K562 (cell line): ENCODE measurements around the gene ANKRD36B. TPM values are rescaled to one million over a fixed set of nuclear protein-coding genes. Genes with fewer than 3 reads are reported as not detected.
"Not testable (repeated sequence)": the region's sequence is repeated elsewhere in the genome, so short reads cannot be mapped to it uniquely, and the experiment has no call there.

ENCODE experiments used
- ATAC-seq: fragments of 200-7000 bp; cut with Tn5 transposase; 3 replicates; pipeline ENCODE4 v1.9.1; 2020; ENCODE audit warnings: moderate library complexity
- Bru-seq: library from RNA; stranded (reverse); fragments of 400-500 nt; gene quantifications from one replicate; lab custom pipeline; 2021; lab: Mats Ljungman, UMichigan
- BruChase-seq, 2 experiments: library from RNA; stranded (reverse); fragments of 400-500 nt; gene quantifications; one replicate each; lab custom pipeline; 2021; lab: Mats Ljungman, UMichigan
- BruUV-seq: library from RNA; stranded (reverse); fragments of 400-500 nt; replicated peaks from 2 replicates; lab custom pipeline; 2021; lab: Mats Ljungman, UMichigan
- CTCF ChIA-PET: fragments of 300-600 bp; formaldehyde crosslinking; extraction: SDS; loops from one replicate; lab custom pipeline; 2021; ENCODE audit warnings: low intra/inter-chr PET ratio; lab: Yijun Ruan, JAX
- POLR2A ChIA-PET: fragments of 300-600, 350-650 bp; sonication (Branson Sonifier 250); formaldehyde crosslinking; extraction: SDS; loops from one replicate; lab custom pipeline; 2021; ENCODE audit warnings: antibody characterized with exemption, inconsistent platforms; lab: Yijun Ruan, JAX
- DNase-seq, 4 experiments: peaks; one replicate each; pipeline versions ENCODE4 v3.0.0 to v3.0.0-alpha.2; 2011 to 2018; ENCODE audit warnings: low spot score in 3 of 4, mixed read lengths in 3 of 4; ENCODE audit errors: extremely low read depth in 1 of 4
- FAIRE-seq: peaks from 2 replicates; lab custom pipeline; 2011; peaks lifted over from hg19 to GRCh38; lab: Jason Lieb, UNC
- H2AFZ ChIP-seq: 2 replicates; pipeline ENCODE4 v1.6.0; 2011; ENCODE audit warnings: low read depth, low read length, control low read depth, inconsistent platforms
- H3K27ac ChIP-seq: fragments of 200-600 bp; 3 replicates; pipeline ENCODE4 v1.8.0; 2011; ENCODE audit warnings: low read depth, mild to moderate bottlenecking, control low read depth, inconsistent platforms, low read length, moderate library complexity, mixed read lengths; ENCODE audit errors: extremely low read depth
- H3K27me3 ChIP-seq, 2 experiments: fragments of 300-600 bp in 1 of 2; 2 replicates in 1 of 2; 3 replicates in 1 of 2; pipeline versions ENCODE4 v1.6.0 to v1.8.0; 2011; ENCODE audit warnings: inconsistent platforms in 2 of 2, low read length in 2 of 2, mild to moderate bottlenecking in 1 of 2, mixed read lengths in 1 of 2, moderate library complexity in 1 of 2; ENCODE audit not compliant: control insufficient read depth in 2 of 2, insufficient read depth in 2 of 2
- H3K36me3 ChIP-seq: fragments of 300-600 bp; 3 replicates; pipeline ENCODE4 v1.8.0; 2011; ENCODE audit warnings: mild to moderate bottlenecking, low read length, inconsistent platforms; ENCODE audit not compliant: control insufficient read depth, insufficient read depth
- H3K4me1 ChIP-seq, 2 experiments: fragments of 200-600 bp in 1 of 2; replicated peaks in 1 of 2; 2 replicates in 1 of 2; 3 replicates in 1 of 2; pipeline versions ENCODE4 v1.5.1 to v1.8.0; 2011; ENCODE audit warnings: inconsistent platforms in 2 of 2, low read length in 2 of 2, mild to moderate bottlenecking in 1 of 2, mixed read lengths in 1 of 2, moderate library complexity in 1 of 2; ENCODE audit not compliant: control insufficient read depth in 2 of 2, insufficient read depth in 2 of 2
- H3K4me2 ChIP-seq: 2 replicates; pipeline ENCODE4 v1.6.1; 2011; ENCODE audit warnings: low read length, control low read depth, inconsistent platforms, mixed read lengths; ENCODE audit not compliant: insufficient read depth
- H3K4me3 ChIP-seq: fragments of 200-600 bp; sonication (generic), shearing (Covaris generic); 2 replicates; pipeline ENCODE4 v1.5.1; 2016; ENCODE audit warnings: control low read depth, inconsistent platforms
- H3K79me2 ChIP-seq: fragments of 200-600 bp; 3 replicates; pipeline ENCODE4 v1.8.0; 2011; ENCODE audit warnings: low read length, inconsistent platforms; ENCODE audit not compliant: control insufficient read depth, insufficient read depth
- H3K9ac ChIP-seq, 2 experiments: 2 replicates each; pipeline versions ENCODE4 v1.6.0 to v1.6.1; 2011; ENCODE audit warnings: low read depth in 2 of 2, low read length in 2 of 2, control low read depth in 1 of 2, inconsistent platforms in 1 of 2, mild to moderate bottlenecking in 1 of 2, mixed read lengths in 1 of 2; ENCODE audit not compliant: insufficient read depth in 1 of 2
- H3K9me1 ChIP-seq: one replicate; pipeline ENCODE4 v1.6.0; 2011; ENCODE audit warnings: inconsistent platforms, mild to moderate bottlenecking, low read length, moderate library complexity; ENCODE audit not compliant: control insufficient read depth, insufficient read depth
- H3K9me3 ChIP-seq: replicated peaks from 2 replicates; pipeline ENCODE4 v1.5.1; 2011; ENCODE audit warnings: low read depth, low read length, inconsistent platforms; ENCODE audit not compliant: control insufficient read depth, insufficient read depth
- H4K20me1 ChIP-seq: replicated peaks from 2 replicates; pipeline ENCODE4 v1.6.1; 2011; ENCODE audit warnings: low read length, inconsistent platforms, mixed read lengths; ENCODE audit not compliant: control insufficient read depth, insufficient read depth
- ATF7 ChIP-seq: fragments of 450-650 bp; IDR thresholded peaks from 2 replicates; pipeline ENCODE4 v1.7.1; 2014; ENCODE audit warnings: mild to moderate bottlenecking, moderate library complexity
- CXXC5 ChIP-seq: fragments of 250-450 bp; sonication (Bioruptor Pico); IDR thresholded peaks from 2 replicates; pipeline ENCODE4 v1.8.0; 2022; ENCODE audit warnings: inconsistent platforms, mild to moderate bottlenecking, moderate library complexity
- HDAC1 ChIP-seq, 2 experiments: fragments of 450-650 bp; IDR thresholded peaks; 2 replicates each; pipeline ENCODE4 v1.6.1; 2016 to 2017; ENCODE audit warnings: inconsistent platforms in 1 of 2, mild to moderate bottlenecking in 1 of 2, moderate library complexity in 1 of 2
- HNRNPLL ChIP-seq: fragments of 200-400 bp; formaldehyde crosslinking; IDR thresholded peaks from 2 replicates; pipeline ENCODE4 v1.6.1; 2017; ENCODE audit warnings: low read length, low read depth, mild to moderate bottlenecking; ENCODE audit not compliant: poor library complexity, severe bottlenecking
- MEIS2 ChIP-seq: fragments of 450-650 bp; IDR thresholded peaks from 2 replicates; pipeline ENCODE4 v1.6.1; 2014; ENCODE audit warnings: mild to moderate bottlenecking; ENCODE audit not compliant: partially characterized antibody
- NONO ChIP-seq, 2 experiments: fragments of 200-400 bp in 1 of 2; fragments of 450-650 bp in 1 of 2; formaldehyde crosslinking in 1 of 2; IDR thresholded peaks; 2 replicates each; pipeline ENCODE4 v1.6.1; 2017; ENCODE audit warnings: low read depth in 2 of 2, mild to moderate bottlenecking in 2 of 2, moderate library complexity in 2 of 2, low read length in 1 of 2
- NRF1 ChIP-seq, 2 experiments: fragments of 450-650 bp; IDR thresholded peaks in 1 of 2; conservative IDR thresholded peaks in 1 of 2; 2 replicates each; pipeline ENCODE4 v1.6.1; 2014; ENCODE audit warnings: mild to moderate bottlenecking in 2 of 2
- WGBS: fragments of 100-300 bp; shearing (Covaris generic); methylation state at CpG from one replicate; pipeline ENCODE4 v1.1.6; 2016; ENCODE audit warnings: low coverage, mixed read lengths; ENCODE audit not compliant: insufficient coverage; ENCODE audit errors: missing lambda C conversion rate; 5-methylcytosine and 5-hydroxymethylcytosine counted together
- in situ Hi-C: fragments of 300-500 bp; cut with MboI; formaldehyde crosslinking; loops from 4 replicates; pipeline ENCODE4 v1.15.0; 2018; ENCODE audit warnings: inconsistent platforms, mixed read lengths
- intact Hi-C: fragments of 100-400 bp; cut with micrococcal nuclease; formaldehyde crosslinking; loops from 2 replicates; pipeline ENCODE4 v1.14.2; 2022
- long read RNA-seq, 3 experiments: library from polyadenylated mRNA in 2 of 3; library from RNA in 1 of 3; unstranded in 2 of 3; stranded (forward) in 1 of 3; transcript quantifications; one replicate each; pipeline ENCODE4 v2.0.0, GENCODE V29; 2019 to 2022
- polyA minus RNA-seq, 3 experiments: library from RNA; depleted of rRNA, polyadenylated mRNA; stranded (reverse); fragments of >200 nt; gene quantifications; 2 replicates each; pipeline ENCODE4 v1.2.3, GENCODE V29; 2011
- polyA plus RNA-seq, 8 experiments: library from polyadenylated mRNA; depleted of rRNA in 4 of 8; stranded (reverse) in 5 of 8; unstranded in 3 of 8; fragments of >200 nt; fragmentation: Nextera tagmentation in 2 of 8; fragmentation: Illumina TruSeq in 1 of 8; extraction: Ambion mirVana in 2 of 8; extraction: Trizol in 1 of 8; gene quantifications; 2 replicates each; pipeline versions ENCODE4 v1.2.1 to v1.2.3, GENCODE V29; 2011 to 2014; ENCODE audit warnings: inconsistent platforms in 1 of 8, missing spikeins in 1 of 8
- total RNA-seq, 7 experiments: library from RNA; depleted of rRNA in 6 of 7; stranded (reverse); fragments of >200 nt in 6 of 7; fragmentation: Illumina TruSeq in 2 of 7; extraction: Trizol in 2 of 7; gene quantifications; 2 replicates each; pipeline versions ENCODE4 v1.2.1 to v1.2.3, GENCODE V29; 2011 to 2021; ENCODE audit warnings: low replicate concordance in 1 of 7
- TF ChIP-seq, protein P1 (sequence below), 2 experiments: IDR thresholded peaks; 2 replicates each; pipeline ENCODE4 v1.6.1; 2012; ENCODE audit warnings: improper control_type of control experiment in 2 of 2, low read depth in 2 of 2, low read length in 2 of 2, borderline replicate concordance in 1 of 2
- TF ChIP-seq, protein P2 (sequence below): sonication (generic); formaldehyde crosslinking; IDR thresholded peaks from 2 replicates; pipeline ENCODE4 v1.8.0; 2022; ENCODE audit warnings: mild to moderate bottlenecking, missing genetic modification reagents, borderline replicate concordance

Gene ANKRD36B
- 52.2 and 173 TPM in 2 replicates for total RNA-seq (2011; cell fraction: chromatin; rRNA removed; ENCODE audit: low replicate concordance)
- total RNA-seq (2011; cell fraction: nucleolus; rRNA removed): 23.2 and 30.7 TPM in 2 replicates
- 46.9 and 61.1 TPM in 2 replicates for total RNA-seq (2011; cell fraction: nucleoplasm; rRNA removed)
- 24.9 and 25.7 TPM in 2 replicates for total RNA-seq (2014; rRNA removed)
- total RNA-seq (2014; rRNA removed; fragmentation: Illumina TruSeq; extraction: Trizol): 23.0 and 27.8 TPM in 2 replicates
- 38.8 and 40.9 TPM in 2 replicates for total RNA-seq (2015; rRNA removed; fragmentation: Illumina TruSeq; extraction: Trizol)
- total RNA-seq (2021): 12.3 and 17.2 TPM in 2 replicates
- polyA plus RNA-seq (2011; rRNA removed): 12.4 and 12.7 TPM in 2 replicates
- polyA plus RNA-seq (2011; cell fraction: cytosol; rRNA removed): 0.92 and 1.8 TPM in 2 replicates
- 35.2 and 42.7 TPM in 2 replicates for polyA plus RNA-seq (2011; cell fraction: nucleus; rRNA removed)
- polyA plus RNA-seq (2012): 7.1 and 11.0 TPM in 2 replicates
- polyA plus RNA-seq (2014; fragmentation: Illumina TruSeq; extraction: Trizol): 8.0 and 13.3 TPM in 2 replicates
- polyA plus RNA-seq (2014; fragmentation: Nextera tagmentation; extraction: Ambion mirVana): 1 to 10 TPM; 7.6 to 8.6 TPM
- polyA plus RNA-seq (2014; rRNA removed): 12.1 and 12.3 TPM in 2 replicates
- polyA minus RNA-seq (2011; rRNA and poly(A)+ RNA removed): 41.3 and 57.2 TPM in 2 replicates
- polyA minus RNA-seq (2011; cell fraction: cytosol; rRNA and poly(A)+ RNA removed): 2.7 and 4.1 TPM in 2 replicates
- 77.3 and 159 TPM in 2 replicates for polyA minus RNA-seq (2011; cell fraction: nucleus; rRNA and poly(A)+ RNA removed)
- percentile 70 among the genes with signal in this experiment for Bru-seq, nascent RNA
- percentile 80 among the genes with signal in this experiment for BruChase-seq, experiment 1, labeled RNA remaining after a 2-hour chase
- percentile 78 among the genes with signal in this experiment for BruChase-seq, experiment 2, labeled RNA remaining after a 6-hour chase
- long read RNA-seq, experiment 1, partial matches to known transcripts: 4 of 13 reads
- long read RNA-seq, experiment 1, other reads (novel, unspliced or antisense): 9 of 13 reads
- long read RNA-seq, experiment 2, partial matches to known transcripts: 1 of 2 reads
- long read RNA-seq, experiment 2, other reads (novel, unspliced or antisense): 1 of 2 reads
- long read RNA-seq, experiment 3, partial matches to known transcripts: 3 of 6 reads
- long read RNA-seq, experiment 3, other reads (novel, unspliced or antisense): 3 of 6 reads

- H3K9me1 ChIP-seq, H3K27me3 ChIP-seq, in situ Hi-C loops, H3K4me1 ChIP-seq, H4K20me1 ChIP-seq, H3K36me3 ChIP-seq, H3K9me3 ChIP-seq, FAIRE-seq, H3K79me2 ChIP-seq: not testable (repeated sequence)
- peak within 1 kb of the TSS; percentile 77 for H3K27ac ChIP-seq
- intact Hi-C loops: loop anchor here (1.0 to 10.0 kb wide), 5 partner anchors 55 to 795 kb away; partner anchors contain the start of genes ACTR1B and COX5B
- peak within 1 kb of the TSS; percentile 84 for H3K4me2 ChIP-seq
- TSS peak; percentile 84 for BruUV-seq
- CTCF ChIA-PET: interaction anchor here (0.6 to 3.5 kb wide), 10 partner anchors 56 to 795 kb away, joined by 3 to 198 read pairs (median 4); partner anchors contain the start of gene COX5B
- ATAC-seq (peak; percentile 94), DNase-seq (peak; percentile 37 to 87 (median 38))
- WGBS: 0% methylated on average over 38 of the region's 90 CpGs
- peak within 1 kb of the TSS; percentile 99 for H2AFZ ChIP-seq
- H3K4me3 ChIP-seq: peak within 1 kb of the TSS; percentile 58
- POLR2A ChIA-PET: interaction anchor here (0.6 to 2.1 kb wide), 3 partner anchors 68 to 109 kb away, joined by 3 to 8 read pairs (median 6); partner anchors contain the start of gene ACTR1B
- H3K9ac ChIP-seq: peak within 1 kb of the TSS; percentile 77 to 92
- TF ChIP-seq, protein P1, sequence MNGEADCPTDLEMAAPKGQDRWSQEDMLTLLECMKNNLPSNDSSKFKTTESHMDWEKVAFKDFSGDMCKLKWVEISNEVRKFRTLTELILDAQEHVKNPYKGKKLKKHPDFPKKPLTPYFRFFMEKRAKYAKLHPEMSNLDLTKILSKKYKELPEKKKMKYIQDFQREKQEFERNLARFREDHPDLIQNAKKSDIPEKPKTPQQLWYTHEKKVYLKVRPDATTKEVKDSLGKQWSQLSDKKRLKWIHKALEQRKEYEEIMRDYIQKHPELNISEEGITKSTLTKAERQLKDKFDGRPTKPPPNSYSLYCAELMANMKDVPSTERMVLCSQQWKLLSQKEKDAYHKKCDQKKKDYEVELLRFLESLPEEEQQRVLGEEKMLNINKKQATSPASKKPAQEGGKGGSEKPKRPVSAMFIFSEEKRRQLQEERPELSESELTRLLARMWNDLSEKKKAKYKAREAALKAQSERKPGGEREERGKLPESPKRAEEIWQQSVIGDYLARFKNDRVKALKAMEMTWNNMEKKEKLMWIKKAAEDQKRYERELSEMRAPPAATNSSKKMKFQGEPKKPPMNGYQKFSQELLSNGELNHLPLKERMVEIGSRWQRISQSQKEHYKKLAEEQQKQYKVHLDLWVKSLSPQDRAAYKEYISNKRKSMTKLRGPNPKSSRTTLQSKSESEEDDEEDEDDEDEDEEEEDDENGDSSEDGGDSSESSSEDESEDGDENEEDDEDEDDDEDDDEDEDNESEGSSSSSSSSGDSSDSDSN (IDR thresholded peaks at IDR 0.05; ENCODE audit: borderline replicate concordance in 1 of 2, low read depth in 2 of 2, low read length in 2 of 2): peak; percentile 28 to 49; a peak in 2 of 4 replicates
- TF ChIP-seq NONO (IDR thresholded peaks at IDR 0.05; ENCODE audit: low read depth in 2 of 2, low read length in 1 of 2) (0 out of 4 replicates have a peak, but pooled peaks of 1 of the 2 experiments have one; percentile 25), HNRNPLL (peak; percentile 49), CXXC5 (peak; percentile 80), ATF7 (peak; percentile 29; the same call in 1 of the 2 replicates), MEIS2 (peak; percentile 8), NRF1 (conservative IDR thresholded peaks at IDR 0.05 in 1 of 2, IDR thresholded peaks at IDR 0.05 in 1 of 2) (peak; percentile 92 to 93), HDAC1 (IDR thresholded peaks at IDR 0.05) (0 out of 4 replicates have a peak, but pooled peaks of 1 of the 2 experiments have one; percentile 21)
- TF ChIP-seq, protein P2, sequence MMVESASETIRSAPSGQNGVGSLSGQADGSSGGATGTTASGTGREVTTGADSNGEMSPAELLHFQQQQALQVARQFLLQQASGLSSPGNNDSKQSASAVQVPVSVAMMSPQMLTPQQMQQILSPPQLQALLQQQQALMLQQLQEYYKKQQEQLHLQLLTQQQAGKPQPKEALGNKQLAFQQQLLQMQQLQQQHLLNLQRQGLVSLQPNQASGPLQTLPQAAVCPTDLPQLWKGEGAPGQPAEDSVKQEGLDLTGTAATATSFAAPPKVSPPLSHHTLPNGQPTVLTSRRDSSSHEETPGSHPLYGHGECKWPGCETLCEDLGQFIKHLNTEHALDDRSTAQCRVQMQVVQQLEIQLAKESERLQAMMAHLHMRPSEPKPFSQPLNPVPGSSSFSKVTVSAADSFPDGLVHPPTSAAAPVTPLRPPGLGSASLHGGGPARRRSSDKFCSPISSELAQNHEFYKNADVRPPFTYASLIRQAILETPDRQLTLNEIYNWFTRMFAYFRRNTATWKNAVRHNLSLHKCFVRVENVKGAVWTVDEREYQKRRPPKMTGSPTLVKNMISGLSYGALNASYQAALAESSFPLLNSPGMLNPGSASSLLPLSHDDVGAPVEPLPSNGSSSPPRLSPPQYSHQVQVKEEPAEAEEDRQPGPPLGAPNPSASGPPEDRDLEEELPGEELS (CRISPR knock-in tag): 0 out of 2 replicates have a peak, but pooled peaks have one; percentile 39
These were observed at the start of gene ANKRD36B for GRCh38 chr2:97589598-97590510. Gene ANKRD36B (minus strand): TSS chr2:97589877. CDS start chr2:97589685, 192 bp downstream.
